Ascending aorta (tissue), 2 donors: ENCODE measurements around the gene ELAVL4. TPM values are rescaled to one million over a fixed set of nuclear protein-coding genes. Genes with fewer than 3 reads are reported as not detected.

ENCODE experiments used
- DNase-seq, 2 donors: peaks; one replicate each; pipeline ENCODE4 v3.0.0-alpha.2; 2019; ENCODE audit warnings: low spot score in 2 of 2
- H3K27ac ChIP-seq, 2 donors: fragments of 200-600 bp; sonication (generic); one replicate each; pipeline ENCODE4 v1.5.1; 2016 to 2017; ENCODE audit warnings: mild to moderate bottlenecking in 1 of 2
- H3K27me3 ChIP-seq: fragments of 200-600 bp; sonication (generic); one replicate; pipeline ENCODE4 v1.5.1; 2017
- H3K36me3 ChIP-seq, 2 donors: fragments of 200-600 bp; sonication (generic); one replicate each; pipeline ENCODE4 v1.5.1; 2016
- H3K4me1 ChIP-seq, 2 donors: fragments of 200-600 bp; sonication (generic); one replicate each; pipeline ENCODE4 v1.5.1; 2016 to 2017; ENCODE audit warnings: mild to moderate bottlenecking in 1 of 2
- H3K4me3 ChIP-seq, 2 donors: fragments of 200-600 bp; sonication (generic); one replicate each; pipeline ENCODE4 v1.5.1; 2016 to 2017; ENCODE audit warnings: mild to moderate bottlenecking in 1 of 2
- H3K9me3 ChIP-seq, 2 donors: fragments of 200-600 bp; sonication (generic); one replicate each; pipeline ENCODE4 v1.5.1; 2016
- intact Hi-C: fragments of 100-400 bp; cut with DNase I; formaldehyde crosslinking; loops from one replicate; pipeline ENCODE4 v1.15.1; 2023
- total RNA-seq: library from RNA; depleted of rRNA; stranded (reverse); fragments of >200 nt; gene quantifications from one replicate; pipeline ENCODE4 v1.1.0, GENCODE V29; 2016
- TF ChIP-seq, protein P1 (sequence below), 3 experiments: fragments of 200-600 bp in 2 of 3; fragments of 450-650 bp in 1 of 3; sonication (generic) in 2 of 3; IDR thresholded peaks; one replicate each; pipeline ENCODE4 v1.5.1; 2016 to 2019; ENCODE audit warnings: antibody characterized with exemption in 3 of 3, mild to moderate bottlenecking in 1 of 3, moderate library complexity in 1 of 3

ELAVL4 gene
- total RNA-seq, 1 donor from 2014 or later, result not detected

DNA sequence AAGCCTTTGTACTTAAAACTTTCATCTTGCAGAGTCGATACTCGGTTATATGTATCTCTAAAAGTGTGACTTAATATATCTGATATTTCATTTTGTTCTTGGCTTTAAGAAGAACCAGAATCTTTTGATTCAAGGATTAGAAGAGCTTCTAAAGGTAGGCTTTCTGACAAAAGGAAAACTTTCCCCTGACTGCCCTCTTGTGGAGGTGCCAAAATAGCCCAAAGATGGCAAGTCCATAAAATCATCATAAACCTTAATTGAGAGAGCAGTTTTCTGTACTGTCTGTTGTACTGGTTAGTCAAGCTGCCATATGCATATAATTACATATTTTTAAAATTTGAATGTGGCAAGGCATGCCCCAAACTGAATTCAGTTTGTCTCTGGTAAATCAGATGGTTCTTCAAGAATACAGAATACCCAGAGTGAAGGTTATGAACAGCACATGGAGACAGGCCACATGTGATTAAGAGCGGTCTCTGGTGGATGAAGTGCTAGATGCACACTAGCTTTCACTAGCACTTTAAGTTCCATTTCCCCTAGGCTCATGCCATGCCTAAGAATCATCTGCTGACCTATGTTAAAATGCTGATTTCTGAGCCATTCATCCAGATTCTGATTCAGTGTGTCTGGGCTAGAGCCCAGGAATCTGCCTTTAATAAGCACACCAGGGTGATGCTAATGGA, 27.7 kb upstream of the ELAVL4 start:
- Histone ChIP-seq H3K27me3 (no peaks in the 10 kb centered on the region), H3K9me3 (no peaks in the 10 kb centered on the region), H3K27ac (no peak overlapping the region), H3K36me3 (no peaks in the 10 kb centered on the region), H3K4me1 (no peaks in the 10 kb centered on the region), H3K4me3 (no peak overlapping the region)
- TF ChIP-seq, protein P1, sequence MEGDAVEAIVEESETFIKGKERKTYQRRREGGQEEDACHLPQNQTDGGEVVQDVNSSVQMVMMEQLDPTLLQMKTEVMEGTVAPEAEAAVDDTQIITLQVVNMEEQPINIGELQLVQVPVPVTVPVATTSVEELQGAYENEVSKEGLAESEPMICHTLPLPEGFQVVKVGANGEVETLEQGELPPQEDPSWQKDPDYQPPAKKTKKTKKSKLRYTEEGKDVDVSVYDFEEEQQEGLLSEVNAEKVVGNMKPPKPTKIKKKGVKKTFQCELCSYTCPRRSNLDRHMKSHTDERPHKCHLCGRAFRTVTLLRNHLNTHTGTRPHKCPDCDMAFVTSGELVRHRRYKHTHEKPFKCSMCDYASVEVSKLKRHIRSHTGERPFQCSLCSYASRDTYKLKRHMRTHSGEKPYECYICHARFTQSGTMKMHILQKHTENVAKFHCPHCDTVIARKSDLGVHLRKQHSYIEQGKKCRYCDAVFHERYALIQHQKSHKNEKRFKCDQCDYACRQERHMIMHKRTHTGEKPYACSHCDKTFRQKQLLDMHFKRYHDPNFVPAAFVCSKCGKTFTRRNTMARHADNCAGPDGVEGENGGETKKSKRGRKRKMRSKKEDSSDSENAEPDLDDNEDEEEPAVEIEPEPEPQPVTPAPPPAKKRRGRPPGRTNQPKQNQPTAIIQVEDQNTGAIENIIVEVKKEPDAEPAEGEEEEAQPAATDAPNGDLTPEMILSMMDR (IDR thresholded peaks at IDR 0.05), result no peak
- intact Hi-C loops, result no loop called here
- no peak for DNase-seq

DNA sequence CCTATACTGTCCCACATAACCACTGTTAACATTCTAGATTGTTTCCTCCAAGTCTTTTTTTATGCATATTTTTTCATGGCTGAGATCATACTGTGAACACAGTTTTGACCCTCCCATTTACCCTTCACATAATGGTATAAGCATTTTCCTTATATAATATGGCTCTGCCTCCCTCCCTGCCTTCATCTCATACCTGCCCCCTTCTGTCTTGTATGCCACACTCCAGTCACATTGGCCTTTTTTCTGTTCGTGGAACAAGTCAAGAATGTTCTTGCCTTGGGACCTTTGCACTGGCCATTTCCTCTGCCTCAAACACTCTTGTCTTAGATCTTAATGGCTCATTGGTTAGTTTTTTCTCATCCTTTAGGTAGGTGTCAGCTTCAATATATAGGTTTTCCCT, 24.3 kb upstream of the ELAVL4 start:
- Histone ChIP-seq H3K36me3 (no peaks in the 10 kb centered on the region), H3K9me3 (no peaks in the 10 kb centered on the region), H3K4me1 (no peaks in the 10 kb centered on the region), H3K27ac (no peak overlapping the region), H3K4me3 (no peak overlapping the region), H3K27me3 (no peaks in the 10 kb centered on the region)
- no peak for DNase-seq
- TF ChIP-seq, protein P1 (IDR thresholded peaks at IDR 0.05), result no peak
- intact Hi-C loops, result no loop called here

DNA sequence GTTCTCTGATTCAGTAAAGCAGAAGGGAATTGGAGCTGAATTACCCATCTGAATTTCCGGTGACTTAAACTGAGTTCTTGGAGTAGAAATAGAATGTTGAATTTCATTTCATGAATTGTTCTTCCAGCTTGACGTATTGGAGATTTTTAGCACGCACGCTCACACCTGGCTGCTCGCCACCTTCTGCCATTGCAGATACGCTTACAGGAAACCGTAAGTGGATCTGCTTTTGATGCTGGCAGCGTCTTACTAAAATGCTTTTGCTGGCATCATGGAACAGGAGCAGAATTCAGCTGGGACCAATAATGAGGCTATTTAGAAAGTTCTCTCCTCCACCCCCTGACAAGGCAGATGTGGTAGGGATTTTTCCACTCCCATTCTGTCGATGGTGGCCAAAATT, 17.7 kb upstream of the ELAVL4 start:
- DNase-seq, result no peak
- no peak overlapping the region for H3K4me3 ChIP-seq
- TF ChIP-seq, protein P1 (IDR thresholded peaks at IDR 0.05), result no peak
- intact Hi-C loops, result no loop called here
- no peaks in the 10 kb centered on the region for H3K9me3 ChIP-seq
- H3K27me3 ChIP-seq, result no peaks in the 10 kb centered on the region
- H3K4me1 ChIP-seq, result no peaks in the 10 kb centered on the region
- no peaks in the 10 kb centered on the region for H3K36me3 ChIP-seq
- no peak overlapping the region for H3K27ac ChIP-seq

DNA sequence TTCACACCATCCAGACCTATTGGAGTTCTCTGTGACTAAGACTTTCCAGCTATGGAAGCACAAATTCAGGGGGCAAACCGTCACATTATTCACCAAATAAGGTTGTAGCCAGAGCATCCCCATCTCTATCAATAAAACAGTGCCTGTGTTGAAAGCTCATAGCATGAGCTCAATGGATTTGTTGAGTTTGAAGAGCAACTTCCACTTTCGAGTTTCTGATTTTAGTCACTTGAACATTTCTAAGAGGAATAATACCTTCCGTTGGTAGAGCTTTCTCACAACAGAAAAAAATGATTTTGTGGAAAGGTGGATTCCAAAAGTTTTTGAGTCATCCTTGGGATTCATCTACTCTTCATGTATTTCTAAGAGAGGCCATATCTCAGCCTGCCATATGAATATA, 13.0 kb upstream of the ELAVL4 start:
- H3K9me3 ChIP-seq, result no peaks in the 10 kb centered on the region
- H3K27me3 ChIP-seq, result no peaks in the 10 kb centered on the region
- H3K27ac ChIP-seq, result no peak overlapping the region
- H3K36me3 ChIP-seq, result no peaks in the 10 kb centered on the region
- TF ChIP-seq, protein P1 (IDR thresholded peaks at IDR 0.05), result no peak
- H3K4me3 ChIP-seq, result no peak overlapping the region
- no peaks in the 10 kb centered on the region for H3K4me1 ChIP-seq
- intact Hi-C loops, result no loop called here
- no peak for DNase-seq

DNA sequence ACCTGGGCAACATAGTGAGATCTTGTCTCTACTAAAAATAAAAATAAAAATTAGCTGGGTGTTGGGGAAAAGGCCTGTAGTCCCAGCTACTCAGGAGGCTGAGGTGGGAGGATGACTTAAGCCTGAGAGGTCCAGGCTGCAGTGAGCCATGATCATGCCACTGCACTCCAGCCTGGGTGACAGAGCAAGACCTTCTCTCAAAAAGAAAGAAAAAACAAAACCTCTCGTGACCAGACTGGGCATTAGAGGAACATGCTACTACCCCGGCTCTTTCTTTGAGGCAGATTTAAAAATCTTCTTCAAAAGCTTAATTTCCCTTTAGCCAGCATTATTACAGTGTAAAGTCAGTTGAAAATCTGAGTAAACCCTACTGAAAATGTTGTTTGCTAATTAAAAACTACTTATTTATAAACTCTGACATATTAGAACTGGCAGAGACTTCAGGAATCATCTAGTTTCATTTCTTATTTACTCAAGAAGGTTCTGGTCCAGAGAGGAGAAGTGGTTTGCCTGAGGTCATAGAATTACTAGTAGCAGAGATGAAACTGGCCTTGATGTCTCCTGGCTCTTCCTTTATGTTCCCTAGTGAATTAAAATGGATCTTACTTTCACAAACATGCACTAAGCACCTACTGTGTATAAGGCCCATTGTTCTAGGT, 11.6 kb upstream of the ELAVL4 start:
- H3K27ac ChIP-seq, result no peak overlapping the region

More for the DNA sequence above, 11.6 kb upstream of the ELAVL4 start:
- TF ChIP-seq, protein P1 (IDR thresholded peaks at IDR 0.05), result no peak
- Histone ChIP-seq H3K36me3 (no peaks in the 10 kb centered on the region), H3K4me1 (no peaks in the 10 kb centered on the region), H3K27me3 (no peaks in the 10 kb centered on the region), H3K9me3 (no peaks in the 10 kb centered on the region), H3K4me3 (no peak overlapping the region)
- no peak for DNase-seq
- intact Hi-C loops, result no loop called here
